K562 (cell line): ENCODE data around the gene RCOR3. TPM values are rescaled to one million over a fixed set of nuclear protein-coding genes. Genes with fewer than 3 reads are reported as not detected.
A peak's percentile ranks its signal among the peaks of the same experiment; 100 is the strongest.

Experiments used
- CBX5 ChIP-seq: IDR thresholded peaks from 2 replicates; pipeline ENCODE4 v1.6.1; 2014; ENCODE audit warnings: low read depth, borderline replicate concordance
- CEBPG ChIP-seq, 3 experiments: fragments of 200-800 bp in 1 of 3; sonication (Bioruptor generic) in 1 of 3; sonication (generic) in 1 of 3; formaldehyde crosslinking in 1 of 3; IDR thresholded peaks in 2 of 3; conservative IDR thresholded peaks in 1 of 3; 2 replicates each; pipeline versions ENCODE4 v1.6.1 to v1.8.0; 2016 to 2022; ENCODE audit warnings: missing compliant biosample characterization in 2 of 3, missing genetic modification characterization in 2 of 3, mild to moderate bottlenecking in 1 of 3, missing genetic modification reagents in 1 of 3
- EP300 ChIP-seq: IDR thresholded peaks from 2 replicates; pipeline ENCODE4 v1.6.1; 2012; ENCODE audit warnings: low read length, improper control_type of control experiment
- FOXJ3 ChIP-seq: sonication (generic); formaldehyde crosslinking; IDR thresholded peaks from 2 replicates; pipeline ENCODE4 v1.4.0; 2020; ENCODE audit warnings: mild to moderate bottlenecking, missing genetic modification reagents
- HDAC6 ChIP-seq: IDR thresholded peaks from 2 replicates; pipeline ENCODE4 v1.6.1; 2012; ENCODE audit warnings: low read depth, mild to moderate bottlenecking, control low read depth, inconsistent platforms, low read length, moderate library complexity
- LEF1 ChIP-seq: fragments of 450-650 bp; IDR thresholded peaks from 2 replicates; pipeline ENCODE4 v1.6.1; 2016; ENCODE audit warnings: mild to moderate bottlenecking
- NFIX ChIP-seq: fragments of 250-450 bp; sonication (Bioruptor Pico); IDR thresholded peaks from 2 replicates; pipeline ENCODE4 v1.4.0; 2020; ENCODE audit warnings: low read depth, mild to moderate bottlenecking, moderate library complexity
- ZBED1 ChIP-seq: IDR thresholded peaks from 2 replicates; pipeline ENCODE4 v1.6.1; 2014
- ZNF354B ChIP-seq: fragments of 250-450 bp; sonication (Bioruptor Pico); IDR thresholded peaks from 2 replicates; pipeline ENCODE4 v1.4.0; 2020
- ZNF584 ChIP-seq: fragments of 200-800 bp; sonication (Bioruptor generic); IDR thresholded peaks from 2 replicates; pipeline ENCODE4 v1.6.1; 2016; ENCODE audit warnings: low read depth, mild to moderate bottlenecking, missing genetic modification characterization, missing compliant biosample characterization
- polyA plus RNA-seq, 8 experiments: library from polyadenylated mRNA; depleted of rRNA in 4 of 8; stranded (reverse) in 5 of 8; unstranded in 3 of 8; fragments of >200 nt; fragmentation: Nextera tagmentation in 2 of 8; fragmentation: Illumina TruSeq in 1 of 8; extraction: Ambion mirVana in 2 of 8; extraction: Trizol in 1 of 8; gene quantifications; 2 replicates each; pipeline versions ENCODE4 v1.2.1 to v1.2.3, GENCODE V29; 2011 to 2014; ENCODE audit warnings: inconsistent platforms in 1 of 8, missing spikeins in 1 of 8
- total RNA-seq, 7 experiments: library from RNA; depleted of rRNA in 6 of 7; stranded (reverse); fragments of >200 nt in 6 of 7; fragmentation: Illumina TruSeq in 2 of 7; extraction: Trizol in 2 of 7; gene quantifications; 2 replicates each; pipeline versions ENCODE4 v1.2.1 to v1.2.3, GENCODE V29; 2011 to 2021; ENCODE audit warnings: low replicate concordance in 1 of 7
- TF ChIP-seq, protein P1 (sequence below), 2 experiments: fragments of 450-650 bp in 1 of 2; sonication (generic) in 1 of 2; formaldehyde crosslinking; conservative IDR thresholded peaks; 2 replicates each; pipeline versions ENCODE4 v1.4.0 to v1.8.1; 2020 to 2022; ENCODE audit warnings: mild to moderate bottlenecking in 1 of 2, missing genetic modification reagents in 1 of 2
- TF ChIP-seq, protein P2 (sequence below): sonication (generic); formaldehyde crosslinking; IDR thresholded peaks from 2 replicates; pipeline ENCODE4 v1.8.1; 2023; ENCODE audit warnings: missing genetic modification reagents, mild to moderate bottlenecking, borderline replicate concordance
- TF ChIP-seq, protein P3 (sequence below), 2 experiments: fragments of 450-650 bp in 1 of 2; sonication (generic) in 1 of 2; formaldehyde crosslinking in 1 of 2; IDR thresholded peaks in 1 of 2; conservative IDR thresholded peaks in 1 of 2; 2 replicates each; pipeline versions ENCODE4 v1.6.1 to v1.8.1; 2016 to 2023; ENCODE audit warnings: mild to moderate bottlenecking in 2 of 2, moderate library complexity in 2 of 2, inconsistent platforms in 1 of 2, missing genetic modification reagents in 1 of 2

The RCOR3 gene
- total and polyA plus RNA-seq, 9 of the 15 experiments (the other 6 are each of a cell fraction or from before 2014, with no cell fraction given) = 9.7 to 42.7 (median 29.5) TPM

DNA sequence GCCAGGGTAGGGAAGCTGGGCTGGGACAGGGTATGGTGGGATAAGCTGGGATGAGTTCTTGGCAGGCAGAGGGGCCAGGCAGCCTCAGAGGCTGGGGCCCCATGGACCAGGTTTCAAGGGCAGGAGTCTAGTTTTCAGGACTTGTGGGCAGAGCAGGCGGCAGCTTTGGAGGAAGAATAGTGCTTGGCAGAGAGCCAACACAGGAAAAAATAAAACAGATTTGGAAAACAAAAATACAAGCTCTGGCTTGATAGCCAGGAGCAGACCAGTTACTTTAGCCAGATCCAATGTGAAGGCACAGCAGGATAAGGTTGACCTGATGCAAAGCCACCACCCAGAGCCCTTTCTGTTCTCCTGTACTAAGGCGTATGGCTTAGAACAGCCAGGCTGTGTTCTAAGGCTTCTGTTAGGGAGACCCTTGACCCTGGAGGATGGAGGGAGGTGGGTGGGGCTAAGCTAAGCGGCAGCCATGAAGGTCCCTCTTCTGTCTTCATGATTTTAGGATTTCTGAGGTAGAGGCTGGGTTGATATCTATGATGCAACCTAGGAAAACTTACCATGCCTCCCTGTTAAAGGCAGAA, 73.0 kb downstream of the RCOR3 start (continued):
- TF ChIP-seq, protein P1, sequence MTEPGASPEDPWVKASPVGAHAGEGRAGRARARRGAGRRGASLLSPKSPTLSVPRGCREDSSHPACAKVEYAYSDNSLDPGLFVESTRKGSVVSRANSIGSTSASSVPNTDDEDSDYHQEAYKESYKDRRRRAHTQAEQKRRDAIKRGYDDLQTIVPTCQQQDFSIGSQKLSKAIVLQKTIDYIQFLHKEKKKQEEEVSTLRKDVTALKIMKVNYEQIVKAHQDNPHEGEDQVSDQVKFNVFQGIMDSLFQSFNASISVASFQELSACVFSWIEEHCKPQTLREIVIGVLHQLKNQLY (CRISPR knock-in tag; conservative IDR thresholded peaks at IDR 0.05) = no peak
- TF ChIP-seq EP300 (no peak), CEBPG (CRISPR knock-in tag; IDR thresholded peaks at IDR 0.05) (no peak), CEBPG (tag; conservative IDR thresholded peaks at IDR 0.05 in 1 of 2, IDR thresholded peaks at IDR 0.05 in 1 of 2) (0 out of 4 replicates have a peak, but pooled peaks of 1 of the 2 experiments have one; percentile 22), ZNF584 (no peak), ZBED1 (no peak), CBX5 (no peak), ZNF354B (CRISPR knock-in tag) (no peak), LEF1 (no peak), HDAC6 (no peak), FOXJ3 (CRISPR knock-in tag) (no peak), NFIX (peak; percentile 69)
- TF ChIP-seq, protein P2, sequence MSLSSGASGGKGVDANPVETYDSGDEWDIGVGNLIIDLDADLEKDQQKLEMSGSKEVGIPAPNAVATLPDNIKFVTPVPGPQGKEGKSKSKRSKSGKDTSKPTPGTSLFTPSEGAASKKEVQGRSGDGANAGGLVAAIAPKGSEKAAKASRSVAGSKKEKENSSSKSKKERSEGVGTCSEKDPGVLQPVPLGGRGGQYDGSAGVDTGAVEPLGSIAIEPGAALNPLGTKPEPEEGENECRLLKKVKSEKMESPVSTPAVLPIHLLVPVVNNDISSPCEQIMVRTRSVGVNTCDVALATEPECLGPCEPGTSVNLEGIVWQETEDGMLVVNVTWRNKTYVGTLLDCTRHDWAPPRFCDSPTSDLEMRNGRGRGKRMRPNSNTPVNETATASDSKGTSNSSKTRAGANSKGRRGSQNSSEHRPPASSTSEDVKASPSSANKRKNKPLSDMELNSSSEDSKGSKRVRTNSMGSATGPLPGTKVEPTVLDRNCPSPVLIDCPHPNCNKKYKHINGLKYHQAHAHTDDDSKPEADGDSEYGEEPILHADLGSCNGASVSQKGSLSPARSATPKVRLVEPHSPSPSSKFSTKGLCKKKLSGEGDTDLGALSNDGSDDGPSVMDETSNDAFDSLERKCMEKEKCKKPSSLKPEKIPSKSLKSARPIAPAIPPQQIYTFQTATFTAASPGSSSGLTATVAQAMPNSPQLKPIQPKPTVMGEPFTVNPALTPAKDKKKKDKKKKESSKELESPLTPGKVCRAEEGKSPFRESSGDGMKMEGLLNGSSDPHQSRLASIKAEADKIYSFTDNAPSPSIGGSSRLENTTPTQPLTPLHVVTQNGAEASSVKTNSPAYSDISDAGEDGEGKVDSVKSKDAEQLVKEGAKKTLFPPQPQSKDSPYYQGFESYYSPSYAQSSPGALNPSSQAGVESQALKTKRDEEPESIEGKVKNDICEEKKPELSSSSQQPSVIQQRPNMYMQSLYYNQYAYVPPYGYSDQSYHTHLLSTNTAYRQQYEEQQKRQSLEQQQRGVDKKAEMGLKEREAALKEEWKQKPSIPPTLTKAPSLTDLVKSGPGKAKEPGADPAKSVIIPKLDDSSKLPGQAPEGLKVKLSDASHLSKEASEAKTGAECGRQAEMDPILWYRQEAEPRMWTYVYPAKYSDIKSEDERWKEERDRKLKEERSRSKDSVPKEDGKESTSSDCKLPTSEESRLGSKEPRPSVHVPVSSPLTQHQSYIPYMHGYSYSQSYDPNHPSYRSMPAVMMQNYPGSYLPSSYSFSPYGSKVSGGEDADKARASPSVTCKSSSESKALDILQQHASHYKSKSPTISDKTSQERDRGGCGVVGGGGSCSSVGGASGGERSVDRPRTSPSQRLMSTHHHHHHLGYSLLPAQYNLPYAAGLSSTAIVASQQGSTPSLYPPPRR (CRISPR knock-in tag) = no peak
- TF ChIP-seq, protein P3, sequence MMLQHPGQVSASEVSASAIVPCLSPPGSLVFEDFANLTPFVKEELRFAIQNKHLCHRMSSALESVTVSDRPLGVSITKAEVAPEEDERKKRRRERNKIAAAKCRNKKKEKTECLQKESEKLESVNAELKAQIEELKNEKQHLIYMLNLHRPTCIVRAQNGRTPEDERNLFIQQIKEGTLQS (IDR thresholded peaks at IDR 0.05) = peak; percentile 63
- TF ChIP-seq, protein P3 (CRISPR knock-in tag; conservative IDR thresholded peaks at IDR 0.05) = no peak
